ENCODE measurements around the gene APLP2.

The APLP2 gene

GRCh38 chr11:130163346-130164220 lies 93.9 kb downstream of the APLP2 start:
- ATAC-seq, result no peak
- TF ChIP-seq TSHZ2 (CRISPR knock-in tag; IDR thresholded peaks at IDR 0.05) (no peak), ISL1 (CRISPR knock-in tag; IDR thresholded peaks at IDR 0.05) (no peak)

GRCh38 chr11:130164221-130164570 lies 94.5 kb downstream of the APLP2 start:
- TF ChIP-seq ESRRG (CRISPR knock-in tag; IDR thresholded peaks at IDR 0.05) (no peak), TSHZ2 (CRISPR knock-in tag; IDR thresholded peaks at IDR 0.05) (no peak), ZNF565 (CRISPR knock-in tag; conservative IDR thresholded peaks at IDR 0.05; ENCODE audit: low read depth) (no peak), PPARA (CRISPR knock-in tag; IDR thresholded peaks at IDR 0.05; ENCODE audit: borderline replicate concordance) (no peak), BACH2 (CRISPR knock-in tag; IDR thresholded peaks at IDR 0.05; ENCODE audit: borderline replicate concordance) (no peak)
- no peak for ATAC-seq

- TF ChIP-seq ZFP3 (CRISPR knock-in tag; IDR thresholded peaks at IDR 0.05) (no peak), CREB5 (CRISPR knock-in tag; IDR thresholded peaks at IDR 0.05; ENCODE audit: low read depth) (no peak), SNAI2 (CRISPR knock-in tag; IDR thresholded peaks at IDR 0.05) (no peak), ESRRG (CRISPR knock-in tag; IDR thresholded peaks at IDR 0.05) (no peak), GLIS3 (CRISPR knock-in tag; IDR thresholded peaks at IDR 0.05) (no peak), TSHZ2 (CRISPR knock-in tag; IDR thresholded peaks at IDR 0.05) (no peak), POU6F1 (CRISPR knock-in tag; IDR thresholded peaks at IDR 0.05; ENCODE audit: borderline replicate concordance, low read depth) (no peak)
- peak; percentile 50; the same call in 2 of the 3 replicates for ATAC-seq
Measured at GRCh38 chr11:130165601-130166456, 96.1 kb downstream of the APLP2 start.

GRCh38 chr11:130166457-130166784 lies 96.7 kb downstream of the APLP2 start:
- peak; percentile 99 for ATAC-seq
- TF ChIP-seq ZC3H10 (CRISPR knock-in tag; IDR thresholded peaks at IDR 0.05) (no peak), TOX (CRISPR knock-in tag; IDR thresholded peaks at IDR 0.05; ENCODE audit: borderline replicate concordance) (no peak), GLIS3 (CRISPR knock-in tag; IDR thresholded peaks at IDR 0.05) (no peak), CSDC2 (CRISPR knock-in tag; IDR thresholded peaks at IDR 0.05) (no peak), ZNF565 (CRISPR knock-in tag; conservative IDR thresholded peaks at IDR 0.05; ENCODE audit: low read depth) (no peak), ISL1 (CRISPR knock-in tag; IDR thresholded peaks at IDR 0.05) (no peak), ZFP3 (CRISPR knock-in tag; IDR thresholded peaks at IDR 0.05) (no peak), ZNF70 (CRISPR knock-in tag; IDR thresholded peaks at IDR 0.05) (no peak), SNAI2 (CRISPR knock-in tag; IDR thresholded peaks at IDR 0.05) (no peak), ZFP30 (CRISPR knock-in tag; IDR thresholded peaks at IDR 0.05) (no peak), CSRNP3 (CRISPR knock-in tag; IDR thresholded peaks at IDR 0.05) (no peak), ZNF8 (CRISPR knock-in tag; IDR thresholded peaks at IDR 0.05) (no peak), PPARA (CRISPR knock-in tag; IDR thresholded peaks at IDR 0.05; ENCODE audit: borderline replicate concordance) (no peak), ARNTL (CRISPR knock-in tag; IDR thresholded peaks at IDR 0.05; ENCODE audit: borderline replicate concordance, low read depth) (no peak)

Data from SK-N-SH treated with all-trans-retinoic acid at 6 μM for 48 hours (cell line).